ENCODE measurements around the gene FRS2.

FRS2 gene

GRCh38 chr12:69556383-69556782, 86.2 kb downstream of the FRS2 start:
- FAIRE-seq = no peak
- no peak for TF ChIP-seq SPI1 (IDR thresholded peaks at IDR 0.05; ENCODE audit: low read depth, low read length)
- TF ChIP-seq PAX5 (IDR thresholded peaks at IDR 0.05; ENCODE audit: insufficient read depth, low read length, severe bottlenecking) = no peak
- TF ChIP-seq POLR2AphosphoS5 (IDR thresholded peaks at IDR 0.05; ENCODE audit: low read depth, low read length) = no peak
- no peak for TF ChIP-seq POLR2A (IDR thresholded peaks at IDR 0.05; ENCODE audit: low read depth, low read length)
- no peak for TF ChIP-seq TAF1 (IDR thresholded peaks at IDR 0.05; ENCODE audit: low read depth, low read length)
- no peak for TF ChIP-seq POU2F2 (IDR thresholded peaks at IDR 0.05; ENCODE audit: low read depth, low read length)
- no peak for DNase-seq (ENCODE audit: insufficient read length, low spot score)

GRCh38 chr12:69563166-69563762, 93.1 kb downstream of the FRS2 start:
- DNase-seq (ENCODE audit: insufficient read length, low spot score) = no peak
- no peak for TF ChIP-seq PAX5 (IDR thresholded peaks at IDR 0.05; ENCODE audit: insufficient read depth, low read length, severe bottlenecking)
- no peak for TF ChIP-seq POU2F2 (IDR thresholded peaks at IDR 0.05; ENCODE audit: low read depth, low read length)
- no peak for TF ChIP-seq SPI1 (IDR thresholded peaks at IDR 0.05; ENCODE audit: low read depth, low read length)
- TF ChIP-seq TAF1 (IDR thresholded peaks at IDR 0.05; ENCODE audit: low read depth, low read length) = no peak
- TF ChIP-seq POLR2A (IDR thresholded peaks at IDR 0.05; ENCODE audit: low read depth, low read length) = no peak
- TF ChIP-seq POLR2AphosphoS5 (IDR thresholded peaks at IDR 0.05; ENCODE audit: low read depth, low read length) = no peak
- no peak for FAIRE-seq

GRCh38 chr12:69566603-69567002, 96.4 kb downstream of the FRS2 start:
- DNase-seq (ENCODE audit: insufficient read length, low spot score) = no peak
- no peak for TF ChIP-seq PAX5 (IDR thresholded peaks at IDR 0.05; ENCODE audit: insufficient read depth, low read length, severe bottlenecking)
- TF ChIP-seq POU2F2 (IDR thresholded peaks at IDR 0.05; ENCODE audit: low read depth, low read length) = no peak
- no peak for TF ChIP-seq TAF1 (IDR thresholded peaks at IDR 0.05; ENCODE audit: low read depth, low read length)
- TF ChIP-seq POLR2A (IDR thresholded peaks at IDR 0.05; ENCODE audit: low read depth, low read length) = no peak
- TF ChIP-seq SPI1 (IDR thresholded peaks at IDR 0.05; ENCODE audit: low read depth, low read length) = no peak
- TF ChIP-seq POLR2AphosphoS5 (IDR thresholded peaks at IDR 0.05; ENCODE audit: low read depth, low read length) = no peak
- FAIRE-seq = peak; percentile 75

GRCh38 chr12:69569236-69569635, 99.0 kb downstream of the FRS2 start:
- FAIRE-seq (peak; percentile 28), DNase-seq (ENCODE audit: insufficient read length, low spot score) (no peak)
- no peak for TF ChIP-seq SPI1 (IDR thresholded peaks at IDR 0.05; ENCODE audit: low read depth, low read length)
- TF ChIP-seq POU2F2 (IDR thresholded peaks at IDR 0.05; ENCODE audit: low read depth, low read length) = no peak
- TF ChIP-seq PAX5 (IDR thresholded peaks at IDR 0.05; ENCODE audit: insufficient read depth, low read length, severe bottlenecking) = no peak
- TF ChIP-seq POLR2AphosphoS5 (IDR thresholded peaks at IDR 0.05; ENCODE audit: low read depth, low read length) = no peak
- no peak for TF ChIP-seq POLR2A (IDR thresholded peaks at IDR 0.05; ENCODE audit: low read depth, low read length)
- no peak for TF ChIP-seq TAF1 (IDR thresholded peaks at IDR 0.05; ENCODE audit: low read depth, low read length)

GRCh38 chr12:69570000-69570516, 99.9 kb downstream of the FRS2 start:
- FAIRE-seq (no peak), DNase-seq (ENCODE audit: insufficient read length, low spot score) (no peak)
- no peak for TF ChIP-seq POLR2A (IDR thresholded peaks at IDR 0.05; ENCODE audit: low read depth, low read length)
- no peak for TF ChIP-seq TAF1 (IDR thresholded peaks at IDR 0.05; ENCODE audit: low read depth, low read length)
- no peak for TF ChIP-seq POLR2AphosphoS5 (IDR thresholded peaks at IDR 0.05; ENCODE audit: low read depth, low read length)
- TF ChIP-seq POU2F2 (IDR thresholded peaks at IDR 0.05; ENCODE audit: low read depth, low read length) = no peak
- no peak for TF ChIP-seq SPI1 (IDR thresholded peaks at IDR 0.05; ENCODE audit: low read depth, low read length)
- TF ChIP-seq PAX5 (IDR thresholded peaks at IDR 0.05; ENCODE audit: insufficient read depth, low read length, severe bottlenecking) = no peak

- no peak for DNase-seq (ENCODE audit: insufficient read length, low spot score)
- FAIRE-seq = peak; percentile 81
- TF ChIP-seq POLR2A (IDR thresholded peaks at IDR 0.05; ENCODE audit: low read depth, low read length) (no peak), PAX5 (IDR thresholded peaks at IDR 0.05; ENCODE audit: insufficient read depth, low read length, severe bottlenecking) (no peak), SPI1 (IDR thresholded peaks at IDR 0.05; ENCODE audit: low read depth, low read length) (no peak), POLR2AphosphoS5 (IDR thresholded peaks at IDR 0.05; ENCODE audit: low read depth, low read length) (no peak), TAF1 (IDR thresholded peaks at IDR 0.05; ENCODE audit: low read depth, low read length) (no peak), POU2F2 (IDR thresholded peaks at IDR 0.05; ENCODE audit: low read depth, low read length) (no peak)
Observed at GRCh38 chr12:69570545-69571399, 100.6 kb downstream of the FRS2 start.

- no peak for FAIRE-seq
- no peak for TF ChIP-seq POU2F2 (IDR thresholded peaks at IDR 0.05; ENCODE audit: low read depth, low read length)
- no peak for TF ChIP-seq SPI1 (IDR thresholded peaks at IDR 0.05; ENCODE audit: low read depth, low read length)
- TF ChIP-seq PAX5 (IDR thresholded peaks at IDR 0.05; ENCODE audit: insufficient read depth, low read length, severe bottlenecking) = no peak
- TF ChIP-seq TAF1 (IDR thresholded peaks at IDR 0.05; ENCODE audit: low read depth, low read length) = no peak
- TF ChIP-seq POLR2AphosphoS5 (IDR thresholded peaks at IDR 0.05; ENCODE audit: low read depth, low read length) = no peak
- no peak for TF ChIP-seq POLR2A (IDR thresholded peaks at IDR 0.05; ENCODE audit: low read depth, low read length)
- DNase-seq (ENCODE audit: insufficient read length, low spot score) = no peak
Observed at GRCh38 chr12:69575346-69575745, 105.2 kb downstream of the FRS2 start.

- FAIRE-seq (no peak), DNase-seq (ENCODE audit: insufficient read length, low spot score) (no peak)
- TF ChIP-seq PAX5 (IDR thresholded peaks at IDR 0.05; ENCODE audit: insufficient read depth, low read length, severe bottlenecking) = no peak
- TF ChIP-seq SPI1 (IDR thresholded peaks at IDR 0.05; ENCODE audit: low read depth, low read length) = peak; percentile 51; the same call in 1 of the 2 replicates
Observed at GRCh38 chr12:69578283-69578682, 108.1 kb downstream of the FRS2 start.

- FAIRE-seq = no peak
- DNase-seq (ENCODE audit: insufficient read length, low spot score) = no peak
- no peak for TF ChIP-seq TAF1 (IDR thresholded peaks at IDR 0.05; ENCODE audit: low read depth, low read length)
- TF ChIP-seq PAX5 (IDR thresholded peaks at IDR 0.05; ENCODE audit: insufficient read depth, low read length, severe bottlenecking) = no peak
- no peak for TF ChIP-seq POU2F2 (IDR thresholded peaks at IDR 0.05; ENCODE audit: low read depth, low read length)
- peak; percentile 71 for TF ChIP-seq SPI1 (IDR thresholded peaks at IDR 0.05; ENCODE audit: low read depth, low read length)
Observed at GRCh38 chr12:69579029-69579428, 108.8 kb downstream of the FRS2 start.

Data from GM12891 (cell line).